Erythroblast (primary cell): ENCODE data around the gene TMC3.

Source experiments
- GATA1 ChIP-seq: IDR thresholded peaks from 2 replicates; pipeline ENCODE4 v1.6.1; 2011; ENCODE audit warnings: low read depth, mild to moderate bottlenecking, control low read depth, low read length, moderate library complexity
- POLR2A ChIP-seq: IDR thresholded peaks from 2 replicates; pipeline ENCODE4 v1.6.1; 2011; ENCODE audit warnings: mild to moderate bottlenecking, low read length

DNA sequence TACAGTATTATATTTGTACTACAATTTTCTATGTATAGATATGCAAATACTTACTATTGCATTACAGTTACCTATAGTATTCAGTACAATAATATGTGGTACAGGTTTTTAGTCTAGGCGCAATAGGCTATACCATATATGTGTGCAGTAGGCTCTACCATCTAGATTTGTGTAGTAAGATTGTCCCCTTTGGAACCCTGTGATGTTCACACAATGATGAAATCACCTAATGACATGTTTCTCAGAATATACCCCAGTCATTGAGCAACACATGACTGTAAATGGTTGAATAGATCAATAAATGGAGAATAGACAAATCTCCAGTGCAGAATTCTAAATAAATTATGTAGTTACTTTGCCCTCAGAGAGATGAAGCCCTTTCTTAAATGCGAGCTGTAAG is 17.6 kb upstream of the TMC3 start:
- no peak for TF ChIP-seq POLR2A
- no peak for TF ChIP-seq GATA1
